ENCODE measurements around the gene SLC6A5. TPM values are rescaled to one million over a fixed set of nuclear protein-coding genes. Genes with fewer than 3 reads are reported as not detected.

Gene SLC6A5
- total and polyA plus RNA-seq, 10 of the 15 experiments (the other 5 are each of a cell fraction or from before 2014, with no cell fraction given): 0.01 TPM; not detected in 9

DNA sequence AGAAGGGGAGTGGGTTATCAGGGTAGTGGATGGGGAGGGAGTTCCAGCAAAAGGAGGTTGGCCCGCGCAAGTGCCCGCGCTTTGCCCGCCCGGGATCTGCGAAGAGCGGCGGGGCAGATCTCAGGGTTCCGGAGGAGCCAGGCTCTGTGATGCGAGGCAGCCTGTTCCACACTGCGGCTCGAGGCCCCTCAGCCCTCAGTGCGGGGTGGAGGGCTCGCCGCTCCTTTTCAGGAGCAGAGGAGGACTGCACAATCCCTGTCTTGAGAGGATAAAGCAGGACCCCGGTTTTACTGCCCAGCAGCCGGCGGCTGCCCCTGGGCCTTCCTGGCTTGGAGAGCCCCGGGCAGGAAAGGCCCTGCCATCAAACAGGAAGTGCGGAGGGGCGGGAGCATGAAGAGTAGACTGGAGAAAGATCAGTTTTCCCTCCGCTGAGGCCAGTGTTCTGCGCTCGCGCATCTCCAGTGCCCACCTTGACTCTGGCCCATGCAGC lies 6.2 kb downstream of the SLC6A5 start:
- in situ Hi-C loops (cut with MboI): loop anchor here (5.0 kb wide), 1 partner anchor 213 kb away; no protein-coding TSS in a partner anchor
- Histone ChIP-seq H3K4me2 (ENCODE audit: control insufficient read depth, insufficient read depth) (no peak overlapping the region), H3K27ac (ENCODE audit: control insufficient read depth, insufficient read depth) (no peak overlapping the region), H4K20me1 (ENCODE audit: control insufficient read depth, insufficient read depth) (no peaks in the 10 kb centered on the region), H3K4me3 (no peak overlapping the region), H3K4me1 (ENCODE audit: control insufficient read depth, insufficient read depth, low read length) (peaks cover 4% of the 10 kb centered on the region; the same call in 1 of the 2 replicates), H3K9me3 (replicated peaks; ENCODE audit: control insufficient read depth, insufficient read depth, low read length) (no peaks in the 10 kb centered on the region), H2AFZ (ENCODE audit: control insufficient read depth, low read depth, low read length) (no peak overlapping the region), H3K79me2 (ENCODE audit: control insufficient read depth, insufficient read depth, low read length) (no peaks in the 10 kb centered on the region), H3K36me3 (ENCODE audit: control insufficient read depth in 2 of 2, insufficient read depth in 2 of 2, low read length in 1 of 2) (no peaks in the 10 kb centered on the region), H3K9ac (ENCODE audit: control insufficient read depth, insufficient read depth, low read length) (no peak overlapping the region), H3K27me3 (replicated peaks in 1 of 2; ENCODE audit: control insufficient read depth in 2 of 2, insufficient read depth in 2 of 2, low read length in 1 of 2) (peaks cover 6 to 29% of the 10 kb centered on the region in 2 experiments)
- intact Hi-C loops (cut with micrococcal nuclease; ENCODE audit: unreplicated experiment): no loop called here
- RAD21 ChIA-PET (ENCODE audit: unreplicated experiment): no interaction called here
- CTCF ChIA-PET: no interaction called here
- BruUV-seq (replicated peaks): no TSS peak
- SMC1A ChIA-PET (ENCODE audit: uncharacterized antibody, unreplicated experiment): no interaction called here
- WGBS (ENCODE audit: insufficient coverage, insufficient replicate concordance, low lambda C conversion rate, missing lambda C conversion rate): 42% methylated on average over 19 of the region's 26 CpGs
- FAIRE-seq (no peak), DNase-seq (ENCODE audit: low read depth, low spot score) (no peak), ATAC-seq (no peak)
- POLR2A ChIA-PET: no interaction called here
- no peak for TF ChIP-seq RAD21 (IDR thresholded peaks at IDR 0.05; ENCODE audit: insufficient read depth, low read depth, low read length)
- TF ChIP-seq, protein P1, sequence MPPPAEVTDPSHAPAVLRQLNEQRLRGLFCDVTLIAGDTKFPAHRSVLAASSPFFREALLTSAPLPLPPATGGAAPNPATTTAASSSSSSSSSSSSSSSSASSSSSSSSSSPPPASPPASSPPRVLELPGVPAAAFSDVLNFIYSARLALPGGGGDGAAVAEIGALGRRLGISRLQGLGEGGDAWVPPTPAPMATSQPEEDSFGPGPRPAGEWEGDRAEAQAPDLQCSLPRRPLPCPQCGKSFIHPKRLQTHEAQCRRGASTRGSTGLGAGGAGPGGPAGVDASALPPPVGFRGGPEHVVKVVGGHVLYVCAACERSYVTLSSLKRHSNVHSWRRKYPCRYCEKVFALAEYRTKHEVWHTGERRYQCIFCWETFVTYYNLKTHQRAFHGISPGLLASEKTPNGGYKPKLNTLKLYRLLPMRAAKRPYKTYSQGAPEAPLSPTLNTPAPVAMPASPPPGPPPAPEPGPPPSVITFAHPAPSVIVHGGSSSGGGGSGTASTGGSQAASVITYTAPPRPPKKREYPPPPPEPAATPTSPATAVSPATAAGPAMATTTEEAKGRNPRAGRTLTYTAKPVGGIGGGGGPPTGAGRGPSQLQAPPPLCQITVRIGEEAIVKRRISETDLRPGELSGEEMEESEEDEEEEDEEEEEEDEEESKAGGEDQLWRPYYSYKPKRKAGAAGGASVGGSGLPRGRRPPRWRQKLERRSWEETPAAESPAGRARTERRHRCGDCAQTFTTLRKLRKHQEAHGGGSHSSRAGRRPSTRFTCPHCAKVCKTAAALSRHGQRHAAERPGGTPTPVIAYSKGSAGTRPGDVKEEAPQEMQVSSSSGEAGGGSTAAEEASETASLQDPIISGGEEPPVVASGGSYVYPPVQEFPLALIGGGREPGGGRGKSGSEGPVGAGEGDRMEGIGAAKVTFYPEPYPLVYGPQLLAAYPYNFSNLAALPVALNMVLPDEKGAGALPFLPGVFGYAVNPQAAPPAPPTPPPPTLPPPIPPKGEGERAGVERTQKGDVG (CRISPR knock-in tag; IDR thresholded peaks at IDR 0.05): no peak
- TF ChIP-seq SMARCA5 (IDR thresholded peaks at IDR 0.05): no peak
- TF ChIP-seq MYB (IDR thresholded peaks at IDR 0.05; ENCODE audit: borderline replicate concordance, low read depth, low read length): no peak
- TF ChIP-seq RELA (IDR thresholded peaks at IDR 0.05; ENCODE audit: borderline replicate concordance, partially characterized antibody): no peak
- TF ChIP-seq MYC (IDR thresholded peaks at IDR 0.05; ENCODE audit: insufficient read depth, insufficient read length, insufficient replicate concordance, low read length, severe bottlenecking): no peak
- TF ChIP-seq EED (IDR thresholded peaks at IDR 0.05; ENCODE audit: low read depth): no peak
- TF ChIP-seq STAT3 (IDR thresholded peaks at IDR 0.05; ENCODE audit: low read depth, low read length): no peak
- TF ChIP-seq MTA2 (IDR thresholded peaks at IDR 0.05; ENCODE audit: low read depth): no peak
- TF ChIP-seq, protein P2, sequence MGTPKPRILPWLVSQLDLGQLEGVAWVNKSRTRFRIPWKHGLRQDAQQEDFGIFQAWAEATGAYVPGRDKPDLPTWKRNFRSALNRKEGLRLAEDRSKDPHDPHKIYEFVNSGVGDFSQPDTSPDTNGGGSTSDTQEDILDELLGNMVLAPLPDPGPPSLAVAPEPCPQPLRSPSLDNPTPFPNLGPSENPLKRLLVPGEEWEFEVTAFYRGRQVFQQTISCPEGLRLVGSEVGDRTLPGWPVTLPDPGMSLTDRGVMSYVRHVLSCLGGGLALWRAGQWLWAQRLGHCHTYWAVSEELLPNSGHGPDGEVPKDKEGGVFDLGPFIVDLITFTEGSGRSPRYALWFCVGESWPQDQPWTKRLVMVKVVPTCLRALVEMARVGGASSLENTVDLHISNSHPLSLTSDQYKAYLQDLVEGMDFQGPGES (IDR thresholded peaks at IDR 0.05): no peak
- no peak for TF ChIP-seq CREM (IDR thresholded peaks at IDR 0.05; ENCODE audit: low read depth)

Data from GM12878 (cell line).